ENCODE data around the gene NRP1.

NRP1 gene

GRCh38 chr10:33165911-33166310 lies 168.6 kb downstream of the NRP1 start:
- TF ChIP-seq REST (IDR thresholded peaks at IDR 0.05; ENCODE audit: low read depth) (no peak), FOXM1 (IDR thresholded peaks at IDR 0.05; ENCODE audit: borderline replicate concordance, low read depth) (no peak), ZBTB7A (IDR thresholded peaks at IDR 0.05; ENCODE audit: low read depth) (no peak), TAF1 (IDR thresholded peaks at IDR 0.05; ENCODE audit: low read depth) (no peak), EP300 (IDR thresholded peaks at IDR 0.05; ENCODE audit: borderline replicate concordance) (no peak), USF1 (IDR thresholded peaks at IDR 0.05) (no peak), MAX (IDR thresholded peaks at IDR 0.05) (no peak), YY1 (IDR thresholded peaks at IDR 0.05; ENCODE audit: low read depth) (no peak), CREB1 (IDR thresholded peaks at IDR 0.05; ENCODE audit: low read depth) (no peak), TCF12 (IDR thresholded peaks at IDR 0.05; ENCODE audit: low read depth) (no peak), TEAD4 (IDR thresholded peaks at IDR 0.05) (no peak)

GRCh38 chr10:33164060-33164709 lies 170.3 kb downstream of the NRP1 start:
- TF ChIP-seq RAD21 (IDR thresholded peaks at IDR 0.05; ENCODE audit: low read depth) (no peak), CREB1 (IDR thresholded peaks at IDR 0.05; ENCODE audit: low read depth) (no peak), TAF1 (IDR thresholded peaks at IDR 0.05; ENCODE audit: low read depth) (no peak), ZBTB7A (IDR thresholded peaks at IDR 0.05; ENCODE audit: low read depth) (no peak), REST (IDR thresholded peaks at IDR 0.05; ENCODE audit: low read depth) (no peak), USF1 (IDR thresholded peaks at IDR 0.05) (no peak), FOXM1 (IDR thresholded peaks at IDR 0.05; ENCODE audit: borderline replicate concordance, low read depth) (no peak), YY1 (IDR thresholded peaks at IDR 0.05; ENCODE audit: low read depth) (no peak), EP300 (IDR thresholded peaks at IDR 0.05; ENCODE audit: borderline replicate concordance) (no peak), TCF12 (IDR thresholded peaks at IDR 0.05; ENCODE audit: low read depth) (no peak)

GRCh38 chr10:33162248-33162575 lies 172.3 kb downstream of the NRP1 start:
- TF ChIP-seq REST (IDR thresholded peaks at IDR 0.05; ENCODE audit: low read depth) = no peak
- TF ChIP-seq USF1 (IDR thresholded peaks at IDR 0.05) = no peak
- no peak for TF ChIP-seq MAX (IDR thresholded peaks at IDR 0.05)

GRCh38 chr10:33161550-33162247 lies 172.8 kb downstream of the NRP1 start:
- TF ChIP-seq YY1 (IDR thresholded peaks at IDR 0.05; ENCODE audit: low read depth) (no peak), REST (IDR thresholded peaks at IDR 0.05; ENCODE audit: low read depth) (no peak), EP300 (IDR thresholded peaks at IDR 0.05; ENCODE audit: borderline replicate concordance) (no peak), MAX (IDR thresholded peaks at IDR 0.05) (no peak), CREB1 (IDR thresholded peaks at IDR 0.05; ENCODE audit: low read depth) (no peak), USF1 (IDR thresholded peaks at IDR 0.05) (no peak), FOXM1 (IDR thresholded peaks at IDR 0.05; ENCODE audit: borderline replicate concordance, low read depth) (no peak), TEAD4 (IDR thresholded peaks at IDR 0.05) (no peak), NFIC (IDR thresholded peaks at IDR 0.05) (no peak), EGR1 (IDR thresholded peaks at IDR 0.05) (no peak), RAD21 (IDR thresholded peaks at IDR 0.05; ENCODE audit: low read depth) (no peak), TCF12 (IDR thresholded peaks at IDR 0.05; ENCODE audit: low read depth) (no peak), CEBPB (IDR thresholded peaks at IDR 0.05) (no peak), ZBTB7A (IDR thresholded peaks at IDR 0.05; ENCODE audit: low read depth) (no peak), TAF1 (IDR thresholded peaks at IDR 0.05; ENCODE audit: low read depth) (no peak)
